BLaER1 treated with 17β-estradiol and CSF1 and Interleukin-3, amounts not matched to agents 10 nM and 100 nM (cell line): ENCODE results near the gene SLC25A21.
A peak's percentile ranks its signal among the peaks of the same experiment; 100 is the strongest.

Experiments
- H3K27ac ChIP-seq, 11 experiments: shearing (Covaris generic); formaldehyde crosslinking; 2 replicates each; pipeline ENCODE4 v1.8.1; 2022
- H3K27me3 ChIP-seq, 11 experiments: shearing (Covaris generic); formaldehyde crosslinking; 2 replicates each; pipeline ENCODE4 v1.8.1; 2022
- H3K36me3 ChIP-seq, 11 experiments: shearing (Covaris generic); formaldehyde crosslinking; 2 replicates each; pipeline ENCODE4 v1.8.1; 2022
- H3K4me1 ChIP-seq, 10 experiments: shearing (Covaris generic); formaldehyde crosslinking; 2 replicates each; pipeline ENCODE4 v1.8.1; 2022
- H3K4me2 ChIP-seq, 11 experiments: shearing (Covaris generic); formaldehyde crosslinking; 2 replicates each; pipeline ENCODE4 v1.8.1; 2022
- H3K4me3 ChIP-seq, 10 experiments: shearing (Covaris generic); formaldehyde crosslinking; 2 replicates each; pipeline ENCODE4 v1.8.1; 2022
- H3K9ac ChIP-seq, 11 experiments: shearing (Covaris generic); formaldehyde crosslinking; 2 replicates each; pipeline ENCODE4 v1.8.1; 2022
- H3K9me3 ChIP-seq, 11 experiments: shearing (Covaris generic); formaldehyde crosslinking; replicated peaks in 1 of 11; 2 replicates each; pipeline ENCODE4 v1.8.1; 2022
- H4K20me1 ChIP-seq, 11 experiments: shearing (Covaris generic); formaldehyde crosslinking; 2 replicates each; pipeline ENCODE4 v1.8.1; 2022
- Cebpa-rat ChIP-seq, 11 experiments: shearing (Covaris generic); IDR thresholded peaks; 2 replicates each; pipeline ENCODE4 v1.8.1; 2022

The SLC25A21 gene

GRCh38 chr14:36655571-36655962 is 516.8 kb downstream of the SLC25A21 start:
- peaks cover 57 to 72% (median 68%) of the 10 kb centered on the region in 11 experiments for H3K27me3 ChIP-seq
- H3K36me3 ChIP-seq = no peaks in the 10 kb centered on the region
- TF ChIP-seq Cebpa-rat (IDR thresholded peaks at IDR 0.05) = no peak
- H3K9ac ChIP-seq = no peak overlapping the region
- no peak overlapping the region for H3K27ac ChIP-seq
- peaks cover 51 to 62% (median 59%) of the 10 kb centered on the region in 11 experiments for H3K9me3 ChIP-seq
- peaks cover 0 to 8% (median 3%) of the 10 kb centered on the region in 11 experiments; a peak in 4 of 22 replicates for H4K20me1 ChIP-seq
- peak overlapping the region in 1 of 10 experiments; percentile 17; a peak in 1 of 20 replicates for H3K4me3 ChIP-seq
- H3K4me2 ChIP-seq = no peak overlapping the region
- H3K4me1 ChIP-seq = peaks cover 9 to 20% (median 13%) of the 10 kb centered on the region in 10 experiments

- Histone ChIP-seq H3K27ac (no peak overlapping the region), H3K27me3 (peaks cover 50 to 66% (median 62%) of the 10 kb centered on the region in 11 experiments), H3K4me2 (no peak overlapping the region), H3K36me3 (no peaks in the 10 kb centered on the region), H3K9me3 (peaks cover 51 to 62% (median 59%) of the 10 kb centered on the region in 11 experiments), H3K9ac (no peak overlapping the region), H3K4me3 (no peak overlapping the region), H4K20me1 (peaks cover 0 to 8% (median 3%) of the 10 kb centered on the region in 11 experiments; a peak in 4 of 22 replicates), H3K4me1 (peaks cover 3 to 14% (median 6%) of the 10 kb centered on the region in 10 experiments; a peak in 18 of 20 replicates)
- no peak for TF ChIP-seq Cebpa-rat (IDR thresholded peaks at IDR 0.05)
Observed at GRCh38 chr14:36654794-36655381, 517.5 kb downstream of the SLC25A21 start.

GRCh38 chr14:36653962-36654793 is 518.2 kb downstream of the SLC25A21 start:
- H3K9me3 ChIP-seq = peaks cover 49 to 58% (median 56%) of the 10 kb centered on the region in 11 experiments
- no peak overlapping the region for H3K27ac ChIP-seq
- H3K27me3 ChIP-seq = peaks cover 43 to 59% (median 54%) of the 10 kb centered on the region in 11 experiments
- H3K4me3 ChIP-seq = no peak overlapping the region
- H4K20me1 ChIP-seq = 0 out of 22 replicates have a peak, but pooled peaks cover 0 to 8% (median 0%) of the 10 kb centered on the region in 11 experiments
- H3K9ac ChIP-seq = no peak overlapping the region
- TF ChIP-seq Cebpa-rat (IDR thresholded peaks at IDR 0.05) = no peak
- no peaks in the 10 kb centered on the region for H3K36me3 ChIP-seq
- H3K4me2 ChIP-seq = no peak overlapping the region
- H3K4me1 ChIP-seq = peaks cover 0 to 7% (median 2%) of the 10 kb centered on the region in 10 experiments; a peak in 5 of 20 replicates

GRCh38 chr14:36653413-36653812 is 519.0 kb downstream of the SLC25A21 start:
- TF ChIP-seq Cebpa-rat (IDR thresholded peaks at IDR 0.05) = peak in 2 of 11 experiments; percentile 50 to 62; a peak in 3 of 22 replicates
- peaks cover 42 to 52% (median 49%) of the 10 kb centered on the region in 11 experiments for H3K9me3 ChIP-seq
- H3K27me3 ChIP-seq = peaks cover 35 to 51% (median 47%) of the 10 kb centered on the region in 11 experiments
- no peaks in the 10 kb centered on the region for H3K36me3 ChIP-seq
- no peak overlapping the region for H3K4me3 ChIP-seq
- no peak overlapping the region for H3K27ac ChIP-seq
- H3K4me2 ChIP-seq = no peak overlapping the region
- H3K9ac ChIP-seq = no peak overlapping the region
- H3K4me1 ChIP-seq = peaks cover 0 to 7% (median 2%) of the 10 kb centered on the region in 10 experiments; a peak in 4 of 20 replicates
- H4K20me1 ChIP-seq = 0 out of 22 replicates have a peak, but pooled peaks cover 0 to 4% (median 0%) of the 10 kb centered on the region in 11 experiments

DNA sequence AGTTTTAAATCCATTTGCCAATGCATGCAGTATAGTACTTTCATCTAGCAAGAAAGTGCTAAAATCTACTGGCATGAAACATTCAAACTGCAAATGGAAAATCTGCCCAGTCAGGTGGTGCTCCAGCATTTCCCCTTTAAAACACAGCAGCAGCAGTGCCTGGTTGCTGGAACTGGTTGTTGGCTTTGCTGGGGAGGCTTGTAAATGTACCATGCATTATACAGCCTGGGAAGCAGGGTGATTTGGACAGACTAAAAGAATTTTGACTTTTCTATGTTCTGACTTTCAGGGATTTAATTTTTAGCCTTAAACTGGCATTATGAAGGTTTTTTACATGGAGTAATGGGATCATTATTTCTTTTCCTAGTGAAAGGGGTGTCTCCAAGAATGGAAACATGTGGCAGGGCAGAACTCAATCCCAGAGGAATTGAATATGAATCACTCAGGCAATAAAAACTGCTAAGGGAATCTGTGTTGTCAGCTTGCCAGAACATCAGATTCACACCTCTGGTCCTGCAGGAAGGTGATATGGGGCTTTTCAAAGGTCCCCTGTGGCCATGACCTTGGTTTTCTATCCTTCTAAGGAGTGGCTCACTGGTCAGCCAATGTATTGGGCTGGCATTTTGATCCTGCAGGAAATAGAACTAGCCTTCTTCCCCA is 519.7 kb downstream of the SLC25A21 start:
- Histone ChIP-seq H3K27me3 (peaks cover 28 to 44% (median 39%) of the 10 kb centered on the region in 11 experiments), H3K4me1 (peaks cover 0 to 7% (median 2%) of the 10 kb centered on the region in 10 experiments; a peak in 4 of 20 replicates)

DNA sequence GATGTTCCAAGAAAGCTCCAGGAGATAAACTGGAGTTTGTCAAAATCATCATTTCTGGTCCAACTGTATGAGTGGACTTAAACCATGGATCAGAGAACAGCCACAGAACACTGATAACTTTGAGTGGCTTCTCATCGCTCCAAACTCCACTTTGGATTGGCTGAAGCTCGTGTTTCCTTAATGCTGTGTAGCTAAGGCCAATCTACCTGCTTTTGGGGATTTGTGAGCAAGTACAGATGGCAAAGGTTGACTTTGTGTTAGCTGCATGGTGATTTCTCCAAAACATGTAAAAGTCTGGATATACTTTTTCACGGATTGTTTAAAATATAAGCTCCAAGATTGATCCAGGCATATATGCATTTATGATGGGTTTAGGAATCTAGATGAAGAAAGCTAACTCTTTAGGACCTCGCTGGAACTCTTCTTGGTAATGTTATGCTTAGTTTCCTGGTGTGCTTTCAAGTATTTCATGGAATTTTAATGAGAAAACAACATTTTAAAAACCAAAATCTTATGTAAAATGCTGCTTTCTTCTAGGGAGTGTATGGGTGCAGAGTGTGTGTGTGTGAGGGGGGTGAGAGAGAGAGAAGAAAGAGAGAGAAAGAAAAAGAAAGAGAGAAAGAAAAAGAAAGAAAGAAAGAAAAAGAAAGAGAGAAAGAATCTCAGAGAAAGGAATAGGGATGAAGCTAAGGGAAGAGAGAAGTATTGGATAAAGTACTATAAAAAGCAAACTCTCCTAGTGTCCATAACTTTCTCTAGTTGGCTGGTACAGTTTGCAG is 522.3 kb downstream of the SLC25A21 start:
- no peak overlapping the region for H3K27ac ChIP-seq
- no peak overlapping the region for H3K9ac ChIP-seq
- H3K4me3 ChIP-seq = no peak overlapping the region
- no peaks in the 10 kb centered on the region for H3K36me3 ChIP-seq
- peaks cover 2 to 31% (median 21%) of the 10 kb centered on the region in 11 experiments for H3K27me3 ChIP-seq
- H3K4me1 ChIP-seq = peaks cover 0 to 9% (median 7%) of the 10 kb centered on the region in 10 experiments; a peak in 7 of 20 replicates
- peaks cover 31 to 38% (median 36%) of the 10 kb centered on the region in 11 experiments for H3K9me3 ChIP-seq
- H4K20me1 ChIP-seq = no peaks in the 10 kb centered on the region
- no peak for TF ChIP-seq Cebpa-rat (IDR thresholded peaks at IDR 0.05)
- no peak overlapping the region for H3K4me2 ChIP-seq

More for the DNA sequence above, 519.7 kb downstream of the SLC25A21 start:
- Histone ChIP-seq H3K4me2 (no peak overlapping the region), H3K36me3 (no peaks in the 10 kb centered on the region), H3K9me3 (peaks cover 41 to 52% (median 49%) of the 10 kb centered on the region in 11 experiments), H3K27ac (no peak overlapping the region), H3K4me3 (no peak overlapping the region), H3K9ac (no peak overlapping the region), H4K20me1 (0 out of 22 replicates have a peak, but pooled peaks cover 0 to under 1% (median 0%) of the 10 kb centered on the region in 11 experiments)
- no peak for TF ChIP-seq Cebpa-rat (IDR thresholded peaks at IDR 0.05)

GRCh38 chr14:36647824-36648753 is 524.3 kb downstream of the SLC25A21 start:
- Histone ChIP-seq H3K36me3 (no peaks in the 10 kb centered on the region), H3K4me1 (peaks cover 0 to 9% (median 7%) of the 10 kb centered on the region in 10 experiments; a peak in 7 of 20 replicates), H3K27ac (no peak overlapping the region), H3K9ac (no peak overlapping the region), H3K27me3 (peaks cover 0 to 17% (median 7%) of the 10 kb centered on the region in 11 experiments; a peak in 12 of 22 replicates), H4K20me1 (no peaks in the 10 kb centered on the region), H3K4me3 (no peak overlapping the region), H3K9me3 (peaks cover 19 to 24% (median 22%) of the 10 kb centered on the region in 11 experiments), H3K4me2 (no peak overlapping the region)
- no peak for TF ChIP-seq Cebpa-rat (IDR thresholded peaks at IDR 0.05)
